CD14-positive monocyte (primary cell): ENCODE data around the gene KCNH1. TPM values are rescaled to one million over a fixed set of nuclear protein-coding genes. Genes with fewer than 3 reads are reported as not detected.

Source experiments
- DNase-seq, 3 donors: peaks; one replicate each; pipeline ENCODE4 v3.0.0-alpha.2; 2011 to 2022
- H2AFZ ChIP-seq: 2 replicates; pipeline ENCODE4 v1.6.0; 2012; ENCODE audit warnings: mild to moderate bottlenecking, low read depth, low read length, inconsistent platforms; ENCODE audit not compliant: insufficient read depth, poor library complexity, severe bottlenecking
- H3K27ac ChIP-seq, 2 donors: 1 replicate in 1 of 2; 2 replicates in 1 of 2; pipeline ENCODE4 v1.5.1; 2012 to 2013; ENCODE audit warnings: low read length in 2 of 2, control low read depth in 1 of 2, inconsistent platforms in 1 of 2, low read depth in 1 of 2, mild to moderate bottlenecking in 1 of 2
- H3K27me3 ChIP-seq, 2 donors: one replicate each; pipeline versions ENCODE4 v1.6.0 to v1.6.1; 2011 to 2013; ENCODE audit warnings: low read length in 2 of 2; ENCODE audit not compliant: control insufficient read depth in 2 of 2, insufficient read depth in 2 of 2
- H3K36me3 ChIP-seq, 2 donors: replicated peaks in 1 of 2; 1 replicate in 1 of 2; 2 replicates in 1 of 2; pipeline versions ENCODE4 v1.5.1 to v1.6.1; 2012 to 2013; ENCODE audit warnings: low read length in 2 of 2, control low read depth in 1 of 2, inconsistent platforms in 1 of 2, mild to moderate bottlenecking in 1 of 2; ENCODE audit not compliant: insufficient read depth in 2 of 2, control insufficient read depth in 1 of 2
- H3K4me1 ChIP-seq, 2 donors: 1 replicate in 1 of 2; 2 replicates in 1 of 2; pipeline versions ENCODE4 v1.5.1 to v1.6.1; 2012 to 2013; ENCODE audit warnings: low read length in 2 of 2, control low read depth in 1 of 2, inconsistent platforms in 1 of 2, mild to moderate bottlenecking in 1 of 2, moderate library complexity in 1 of 2; ENCODE audit not compliant: insufficient read depth in 2 of 2, control insufficient read depth in 1 of 2
- H3K4me2 ChIP-seq: replicated peaks from 2 replicates; pipeline ENCODE3; 2012; ENCODE audit warnings: low read length, moderate library complexity, mild to moderate bottlenecking; ENCODE audit not compliant: poor library complexity, severe bottlenecking; ENCODE audit errors: extremely low read depth
- H3K4me3 ChIP-seq, 3 experiments: fragments of 200-600 bp in 1 of 3; sonication (generic) in 1 of 3; replicated peaks in 1 of 3; 1 replicate in 2 of 3; 2 replicates in 1 of 3; pipeline ENCODE4 v1.5.1; 2011 to 2013; ENCODE audit warnings: low read length in 3 of 3, mild to moderate bottlenecking in 3 of 3, control low read depth in 2 of 3, low read depth in 2 of 3, inconsistent platforms in 1 of 3, moderate library complexity in 1 of 3
- H3K79me2 ChIP-seq: 2 replicates; pipeline ENCODE4 v1.6.0; 2012; ENCODE audit warnings: mild to moderate bottlenecking, control low read depth, inconsistent platforms, low read length, moderate library complexity; ENCODE audit not compliant: insufficient read depth
- H3K9ac ChIP-seq: 2 replicates; pipeline ENCODE4 v1.6.0; 2017; ENCODE audit warnings: low read length, mild to moderate bottlenecking; ENCODE audit not compliant: insufficient read depth, poor library complexity, severe bottlenecking
- H3K9me3 ChIP-seq, 2 donors: replicated peaks in 1 of 2; 1 replicate in 1 of 2; 2 replicates in 1 of 2; pipeline versions ENCODE4 v1.5.1 to v1.6.1; 2012 to 2013; ENCODE audit warnings: low read length in 2 of 2, control low read depth in 1 of 2; ENCODE audit not compliant: control insufficient read depth in 1 of 2, insufficient read depth in 1 of 2
- H4K20me1 ChIP-seq: 2 replicates; pipeline ENCODE4 v1.6.0; 2012; ENCODE audit warnings: mild to moderate bottlenecking, low read length, control low read depth, moderate library complexity; ENCODE audit not compliant: insufficient read depth
- H3K27ac Mint-ChIP-seq, 7 donors: one replicate each; pipeline ENCODE4 v1.8.0; 2020; ENCODE audit warnings: mild to moderate bottlenecking in 7 of 7, mixed read lengths in 7 of 7, moderate library complexity in 6 of 7, inconsistent platforms in 2 of 7
- H3K27me3 Mint-ChIP-seq, 3 donors: one replicate each; pipeline ENCODE4 v1.8.0; 2021 to 2022; ENCODE audit warnings: low read depth in 3 of 3, mild to moderate bottlenecking in 3 of 3, mixed read lengths in 3 of 3, moderate library complexity in 3 of 3, inconsistent platforms in 1 of 3
- H3K36me3 Mint-ChIP-seq, 2 donors: one replicate each; pipeline ENCODE4 v1.8.0; 2020; ENCODE audit warnings: mixed read lengths in 2 of 2, inconsistent platforms in 1 of 2, mild to moderate bottlenecking in 1 of 2
- H3K4me1 Mint-ChIP-seq: one replicate; pipeline ENCODE4 v1.8.0; 2020; ENCODE audit warnings: mild to moderate bottlenecking, mixed read lengths
- H3K4me3 Mint-ChIP-seq, 2 donors: one replicate each; pipeline ENCODE4 v1.8.0; 2020; ENCODE audit warnings: mild to moderate bottlenecking in 2 of 2, mixed read lengths in 2 of 2, moderate library complexity in 1 of 2
- H3K9me3 Mint-ChIP-seq, 7 donors: one replicate each; pipeline ENCODE4 v1.8.0; 2020 to 2022; ENCODE audit warnings: mixed read lengths in 7 of 7, mild to moderate bottlenecking in 6 of 7, moderate library complexity in 6 of 7, inconsistent platforms in 2 of 7
- WGBS: methylation state at CpG from one replicate; pipeline ENCODE4 v1.1.5; 2013; ENCODE audit warnings: missing lambda C conversion rate; ENCODE audit not compliant: insufficient coverage; 5-methylcytosine and 5-hydroxymethylcytosine counted together
- intact Hi-C, 2 donors: fragments of 100-400 bp; cut with micrococcal nuclease; formaldehyde crosslinking; loops; one replicate each; pipeline versions ENCODE4 v1.15.0 to v1.15.1; 2023
- polyA plus RNA-seq, 3 donors: library from polyadenylated mRNA; depleted of rRNA in 1 of 3; unstranded in 2 of 3; stranded (reverse) in 1 of 3; fragments of 300-500 nt in 2 of 3; fragments of >200 nt in 1 of 3; fragmentation: Illumina TruSeq in 2 of 3; gene quantifications; 1 replicate in 2 of 3; 2 replicates in 1 of 3; pipeline ENCODE4 v1.2.3, GENCODE V29; 2012 to 2021
- TF ChIP-seq, protein P1 (sequence below): fragments of 200-600 bp; IDR thresholded peaks from one replicate; pipeline ENCODE4 v1.8.0; 2022; ENCODE audit warnings: antibody characterized with exemption, mild to moderate bottlenecking

The KCNH1 gene
- polyA plus RNA-seq, 3 donors, result not detected

- Histone ChIP-seq H3K27ac (no peak overlapping the region), H3K79me2 (no peaks in the 10 kb centered on the region), H3K9me3 (no peaks in the 10 kb centered on the region), H2AFZ (no peak overlapping the region), H4K20me1 (no peaks in the 10 kb centered on the region), H3K36me3 (no peaks in the 10 kb centered on the region), H3K4me3 (no peak overlapping the region), H3K9ac (no peak overlapping the region), H3K4me1 (no peaks in the 10 kb centered on the region), H3K27me3 (no peaks in the 10 kb centered on the region), H3K4me2 (no peak overlapping the region)
- Mint-ChIP-seq H3K4me3 (no peak overlapping the region), H3K4me1 (no peaks in the 10 kb centered on the region), H3K27ac (no peak overlapping the region), H3K36me3 (no peaks in the 10 kb centered on the region), H3K9me3 (peaks cover 0 to 3% (median 0%) of the 10 kb centered on the region in 7 donors), H3K27me3 (peaks cover 0 to 1% (median 0%) of the 10 kb centered on the region in 3 donors)
- DNase-seq, result no peak
- intact Hi-C loops, result no loop called here
- TF ChIP-seq, protein P1, sequence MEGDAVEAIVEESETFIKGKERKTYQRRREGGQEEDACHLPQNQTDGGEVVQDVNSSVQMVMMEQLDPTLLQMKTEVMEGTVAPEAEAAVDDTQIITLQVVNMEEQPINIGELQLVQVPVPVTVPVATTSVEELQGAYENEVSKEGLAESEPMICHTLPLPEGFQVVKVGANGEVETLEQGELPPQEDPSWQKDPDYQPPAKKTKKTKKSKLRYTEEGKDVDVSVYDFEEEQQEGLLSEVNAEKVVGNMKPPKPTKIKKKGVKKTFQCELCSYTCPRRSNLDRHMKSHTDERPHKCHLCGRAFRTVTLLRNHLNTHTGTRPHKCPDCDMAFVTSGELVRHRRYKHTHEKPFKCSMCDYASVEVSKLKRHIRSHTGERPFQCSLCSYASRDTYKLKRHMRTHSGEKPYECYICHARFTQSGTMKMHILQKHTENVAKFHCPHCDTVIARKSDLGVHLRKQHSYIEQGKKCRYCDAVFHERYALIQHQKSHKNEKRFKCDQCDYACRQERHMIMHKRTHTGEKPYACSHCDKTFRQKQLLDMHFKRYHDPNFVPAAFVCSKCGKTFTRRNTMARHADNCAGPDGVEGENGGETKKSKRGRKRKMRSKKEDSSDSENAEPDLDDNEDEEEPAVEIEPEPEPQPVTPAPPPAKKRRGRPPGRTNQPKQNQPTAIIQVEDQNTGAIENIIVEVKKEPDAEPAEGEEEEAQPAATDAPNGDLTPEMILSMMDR, result no peak
These were observed 319.4 kb downstream of the KCNH1 start for GRCh38 chr1:210814382-210815123.

- H3K4me1 ChIP-seq, result no peaks in the 10 kb centered on the region
- no peak overlapping the region for H2AFZ ChIP-seq
- H3K4me3 ChIP-seq, result no peak overlapping the region
- H4K20me1 ChIP-seq, result no peaks in the 10 kb centered on the region
- no CpG with 5 or more reads among the region's 4 CpGs for WGBS
- no peaks in the 10 kb centered on the region for H3K36me3 ChIP-seq
- no peaks in the 10 kb centered on the region for H3K79me2 ChIP-seq
- DNase-seq, result no peak
- H3K4me2 ChIP-seq, result no peak overlapping the region
- TF ChIP-seq, protein P1, result no peak
- no peaks in the 10 kb centered on the region for H3K36me3 Mint-ChIP-seq
- no peaks in the 10 kb centered on the region for H3K27me3 Mint-ChIP-seq
- no peak overlapping the region for H3K4me3 Mint-ChIP-seq
- no peaks in the 10 kb centered on the region for H3K27me3 ChIP-seq
- no peak overlapping the region for H3K27ac Mint-ChIP-seq
- H3K27ac ChIP-seq, result no peak overlapping the region
- peaks cover 0 to 5% (median 2%) of the 10 kb centered on the region in 7 donors for H3K9me3 Mint-ChIP-seq
- no peak overlapping the region for H3K9ac ChIP-seq
- no peaks in the 10 kb centered on the region for H3K4me1 Mint-ChIP-seq
- intact Hi-C loops, result no loop called here
- H3K9me3 ChIP-seq, result no peaks in the 10 kb centered on the region
These were observed 332.4 kb downstream of the KCNH1 start for GRCh38 chr1:210801501-210801900.
